Endothelial cell of umbilical vein (primary cell): Measurements from ENCODE around the gene SURF1. TPM values are rescaled to one million over a fixed set of nuclear protein-coding genes. Genes with fewer than 3 reads are reported as not detected.

Experiments used
- BruUV-seq: library from RNA; stranded (reverse); fragments of 400-500 nt; replicated peaks from 2 replicates; lab custom pipeline; 2021; lab: Mats Ljungman, UMichigan
- CTCF ChIA-PET: fragments of 300-600, 350-600 bp; sonication (Branson Sonifier 250); formaldehyde crosslinking; loops from one replicate; lab custom pipeline; 2021; ENCODE audit warnings: antibody characterized with exemption, inconsistent platforms; lab: Charles Lee
- POLR2A ChIA-PET: fragments of 300-600, 350-600 bp; sonication (Branson Sonifier 250); formaldehyde crosslinking; loops from one replicate; lab custom pipeline; 2021; ENCODE audit warnings: antibody characterized with exemption, inconsistent platforms; lab: Charles Lee
- DNase-seq: peaks from one replicate; pipeline ENCODE4 v3.0.0-alpha.2; 2011; ENCODE audit warnings: low read depth, low spot score
- FAIRE-seq: peaks from 2 replicates; lab custom pipeline; 2011; peaks lifted over from hg19 to GRCh38; lab: Jason Lieb, UNC
- H2AFZ ChIP-seq: 2 replicates; pipeline ENCODE4 v1.6.0; 2012; ENCODE audit warnings: low read depth, low read length, control low read depth, inconsistent platforms
- H3K27ac ChIP-seq: 2 replicates; pipeline ENCODE4 v1.5.1; 2011; ENCODE audit warnings: low read depth, mild to moderate bottlenecking, control low read depth, low read length, moderate library complexity; ENCODE audit not compliant: insufficient read depth
- H3K27me3 ChIP-seq, 2 experiments: 2 replicates each; pipeline versions ENCODE4 v1.6.0 to v1.6.1; 2011; ENCODE audit warnings: low read length in 2 of 2, mixed read lengths in 1 of 2; ENCODE audit not compliant: control insufficient read depth in 2 of 2, insufficient read depth in 2 of 2
- H3K36me3 ChIP-seq, 2 experiments: 2 replicates in 1 of 2; 3 replicates in 1 of 2; pipeline ENCODE4 v1.5.1; 2011; ENCODE audit warnings: low read length in 2 of 2, mild to moderate bottlenecking in 1 of 2, moderate library complexity in 1 of 2; ENCODE audit not compliant: control insufficient read depth in 2 of 2, insufficient read depth in 2 of 2; ENCODE audit errors: extremely low read depth in 1 of 2
- H3K4me1 ChIP-seq: 3 replicates; pipeline ENCODE4 v1.5.1; 2011; ENCODE audit warnings: mild to moderate bottlenecking, low read length; ENCODE audit not compliant: control insufficient read depth, insufficient read depth; ENCODE audit errors: extremely low read depth
- H3K4me2 ChIP-seq: 2 replicates; pipeline ENCODE4 v1.6.1; 2011; ENCODE audit warnings: low read length, control low read depth, mixed read lengths; ENCODE audit not compliant: insufficient read depth
- H3K4me3 ChIP-seq, 3 experiments: fragments of 200-600 bp in 1 of 3; sonication (generic), shearing (Covaris generic) in 1 of 3; replicated peaks in 1 of 3; 2 replicates each; pipeline ENCODE4 v1.5.1; 2011 to 2016; ENCODE audit warnings: control low read depth in 3 of 3, low read length in 3 of 3, mild to moderate bottlenecking in 2 of 3, inconsistent platforms in 1 of 3, low read depth in 1 of 3, moderate library complexity in 1 of 3; ENCODE audit not compliant: insufficient read depth in 1 of 3
- H3K79me2 ChIP-seq: 2 replicates; pipeline ENCODE4 v1.6.0; 2012; ENCODE audit warnings: low read length, inconsistent platforms; ENCODE audit not compliant: control insufficient read depth, insufficient read depth
- H3K9ac ChIP-seq: replicated peaks from 2 replicates; pipeline ENCODE3; 2011; ENCODE audit warnings: low read length, control low read depth; ENCODE audit not compliant: insufficient read depth; ENCODE audit errors: extremely low read depth
- H3K9me1 ChIP-seq: replicated peaks from 3 replicates; pipeline ENCODE4 v1.6.0; 2011; ENCODE audit warnings: mild to moderate bottlenecking, low read length; ENCODE audit not compliant: control insufficient read depth, insufficient read depth; ENCODE audit errors: extremely low read depth
- H3K9me3 ChIP-seq: replicated peaks from 2 replicates; pipeline ENCODE4 v1.5.1; 2012; ENCODE audit warnings: low read length, inconsistent platforms; ENCODE audit not compliant: control insufficient read depth, insufficient read depth
- H4K20me1 ChIP-seq: replicated peaks from 2 replicates; pipeline ENCODE3; 2011; ENCODE audit warnings: mild to moderate bottlenecking, low read length; ENCODE audit not compliant: control insufficient read depth, insufficient read depth; ENCODE audit errors: extremely low read depth
- CTCF ChIP-seq, 2 donors: IDR thresholded peaks; 1 replicate in 1 of 2; 2 replicates in 1 of 2; pipeline ENCODE4 v1.5.1; 2011; ENCODE audit warnings: low read length in 2 of 2, mild to moderate bottlenecking in 2 of 2, moderate library complexity in 2 of 2, control low read depth in 1 of 2, inconsistent platforms in 1 of 2, low read depth in 1 of 2; ENCODE audit not compliant: insufficient read depth in 1 of 2; ENCODE audit errors: extremely low read depth in 1 of 2
- EZH2 ChIP-seq: IDR thresholded peaks from 2 replicates; pipeline ENCODE4 v1.6.1; 2012; ENCODE audit warnings: borderline replicate concordance, low read depth, mild to moderate bottlenecking, moderate library complexity, low read length, inconsistent platforms; ENCODE audit not compliant: severe bottlenecking
- FOS ChIP-seq: IDR thresholded peaks from 2 replicates; pipeline ENCODE4 v1.6.1; 2011; ENCODE audit warnings: mild to moderate bottlenecking, low read length, moderate library complexity, borderline replicate concordance; ENCODE audit not compliant: insufficient read depth
- GATA2 ChIP-seq: IDR thresholded peaks from 2 replicates; pipeline ENCODE4 v1.7.0; 2011; ENCODE audit warnings: low read depth, mild to moderate bottlenecking, moderate library complexity, mixed read lengths, low read length; ENCODE audit not compliant: insufficient read length, insufficient read depth
- JUN ChIP-seq: IDR thresholded peaks from 2 replicates; pipeline ENCODE4 v1.6.1; 2011; ENCODE audit warnings: borderline replicate concordance, low read depth; ENCODE audit not compliant: insufficient read length, insufficient read depth
- MAX ChIP-seq: IDR thresholded peaks from 2 replicates; pipeline ENCODE4 v1.6.1; 2011; ENCODE audit not compliant: insufficient read depth, insufficient read length
- MYC ChIP-seq: IDR thresholded peaks from one replicate; pipeline ENCODE4 v1.6.1; 2011; ENCODE audit warnings: mild to moderate bottlenecking, low read depth, low read length
- POLR2A ChIP-seq: IDR thresholded peaks from 2 replicates; pipeline ENCODE4 v1.6.1; 2012; ENCODE audit warnings: low read depth, mild to moderate bottlenecking, control low read depth, low read length
- POLR2AphosphoS5 ChIP-seq: IDR thresholded peaks from 2 replicates; pipeline ENCODE4 v1.6.1; 2012; ENCODE audit warnings: low read depth, mild to moderate bottlenecking, control low read depth, low read length, moderate library complexity; ENCODE audit not compliant: insufficient read depth
- dilution Hi-C: fragments of 300-500 bp; cut with MboI; formaldehyde crosslinking; loops from one replicate; pipeline ENCODE4 v1.15.0; 2019; ENCODE audit warnings: low sequenced_read_pairs; ENCODE audit not compliant: extremely low pct_ligation_motif_present
- intact Hi-C: fragments of 100-400 bp; cut with micrococcal nuclease; formaldehyde crosslinking; loops from one replicate; pipeline ENCODE4 v1.10.0; 2022
- polyA plus RNA-seq, 4 experiments: library from polyadenylated mRNA; depleted of rRNA in 3 of 4; stranded (reverse) in 3 of 4; unstranded in 1 of 4; fragments of >200 nt; gene quantifications; 2 replicates each; pipeline versions ENCODE4 v1.2.1 to v1.2.3, GENCODE V29; 2011 to 2012; ENCODE audit warnings: missing spikeins in 1 of 4
- total RNA-seq: library from RNA; stranded (reverse); gene quantifications from 2 replicates; pipeline ENCODE4 v1.2.3, GENCODE V29; 2021

The SURF1 gene
- total and polyA plus RNA-seq, 2 donors (not counting 3 experiments of a cell fraction or from before 2014, with no cell fraction given): 22.8 to 27.1 TPM

DNA sequence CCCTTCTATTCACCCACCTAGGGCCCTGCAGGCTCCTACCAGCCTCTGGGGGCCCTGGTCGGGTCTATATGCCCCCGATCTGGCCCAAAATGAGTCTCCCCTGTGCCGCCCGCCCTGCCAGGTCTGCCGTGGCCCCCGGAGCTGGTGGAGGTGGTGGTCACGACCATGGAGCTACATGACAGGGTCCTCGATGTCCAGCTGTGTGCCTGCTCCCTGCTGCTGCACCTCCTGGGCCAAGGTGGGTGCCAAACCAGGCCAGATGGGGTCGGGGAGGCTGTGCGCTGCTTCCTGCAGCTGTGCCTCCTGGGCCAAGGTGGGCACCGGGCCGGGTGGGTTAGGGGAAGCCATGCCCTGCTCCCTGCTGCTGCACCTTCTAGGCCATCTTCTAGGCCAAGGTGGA is 44.0 kb upstream of the SURF1 start:
- TF ChIP-seq FOS (no peak), POLR2AphosphoS5 (no peak), POLR2A (no peak), JUN (no peak), CTCF (IDR thresholded peaks at IDR 0.05; ENCODE audit: extremely low read depth in 1 of 2, insufficient read depth in 1 of 2, low read depth in 1 of 2, low read length in 2 of 2) (no peak), MYC (no peak), MAX (no peak), GATA2 (no peak), EZH2 (no peak)
- Histone ChIP-seq H4K20me1 (no peaks in the 10 kb centered on the region), H3K4me3 (no peak overlapping the region), H3K27ac (no peak overlapping the region), H2AFZ (no peak overlapping the region), H3K4me2 (no peak overlapping the region), H3K9me3 (no peaks in the 10 kb centered on the region), H3K4me1 (no peaks in the 10 kb centered on the region), H3K27me3 (peaks cover 0 to 3% of the 10 kb centered on the region in 2 experiments), H3K9ac (no peak overlapping the region), H3K36me3 (peaks cover 0 to 12% of the 10 kb centered on the region in 2 experiments), H3K79me2 (no peaks in the 10 kb centered on the region), H3K9me1 (no peaks in the 10 kb centered on the region)
- FAIRE-seq: no peak
- ChIA-PET POLR2A (no interaction called here), CTCF (no interaction called here)
- dilution Hi-C loops: no loop called here
- BruUV-seq: no TSS peak
- DNase-seq: no peak
- intact Hi-C loops: no loop called here
